Embryonic facial prominence (tissue), 1 donor: ENCODE data around the gene NCKAP5L.
"Not testable (repeated sequence)": the region's sequence is repeated elsewhere in the genome, so short reads cannot be mapped to it uniquely, and the experiment has no call there.

Source experiments
- DNase-seq: peaks from one replicate; pipeline ENCODE4 v3.0.0-alpha.2; 2016; ENCODE audit errors: extremely low spot score

NCKAP5L gene

GRCh38 chr12:49777800-49778748 is 50.1 kb downstream of the NCKAP5L start:
- no peak for DNase-seq

- no peak for DNase-seq
These were observed 50.9 kb downstream of the NCKAP5L start for GRCh38 chr12:49777341-49777740.

- DNase-seq: no peak
These were observed 51.4 kb downstream of the NCKAP5L start for GRCh38 chr12:49776858-49777257.

- DNase-seq: no peak
These were observed 51.8 kb downstream of the NCKAP5L start for GRCh38 chr12:49776413-49776812.

- DNase-seq: not testable (repeated sequence)
These were observed 55.1 kb downstream of the NCKAP5L start for GRCh38 chr12:49773102-49773501.

- no peak for DNase-seq
These were observed 60.9 kb downstream of the NCKAP5L start for GRCh38 chr12:49767333-49767732.

- no peak for DNase-seq
These were observed 62.1 kb downstream of the NCKAP5L start for GRCh38 chr12:49766115-49766455.

- no peak for DNase-seq
These were observed 64.1 kb downstream of the NCKAP5L start for GRCh38 chr12:49764126-49764525.

GRCh38 chr12:49763006-49763591 is 65.1 kb downstream of the NCKAP5L start:
- no peak for DNase-seq

- no peak for DNase-seq
These were observed 65.8 kb downstream of the NCKAP5L start for GRCh38 chr12:49762468-49762847.

GRCh38 chr12:49761677-49762467 is 66.3 kb downstream of the NCKAP5L start:
- DNase-seq: no peak

GRCh38 chr12:49750996-49751393 is 77.2 kb downstream of the NCKAP5L start:
- no peak for DNase-seq

GRCh38 chr12:49750027-49750995 is 77.9 kb downstream of the NCKAP5L start:
- DNase-seq: no peak

GRCh38 chr12:49748800-49749199 is 79.4 kb downstream of the NCKAP5L start:
- DNase-seq: no peak

- DNase-seq: no peak
These were observed 79.9 kb downstream of the NCKAP5L start for GRCh38 chr12:49748306-49748705.

- no peak for DNase-seq
These were observed 83.8 kb downstream of the NCKAP5L start for GRCh38 chr12:49744363-49744885.

- no peak for DNase-seq
These were observed 86.2 kb downstream of the NCKAP5L start for GRCh38 chr12:49741882-49742620.
